Tongue (tissue), 2 donors: Measurements from ENCODE around the gene PRSS48. TPM values are rescaled to one million over a fixed set of nuclear protein-coding genes. Genes with fewer than 3 reads are reported as not detected.
"Not testable (repeated sequence)": the region's sequence is repeated elsewhere in the genome, so short reads cannot be mapped to it uniquely, and the experiment has no call there.

Experiments used
- DNase-seq: peaks from one replicate; pipeline ENCODE4 v3.0.0-alpha.2; 2015
- total RNA-seq: library from RNA; depleted of rRNA; stranded (reverse); fragments of >200 nt; gene quantifications from one replicate; pipeline ENCODE4 v1.2.3, GENCODE V29; 2014

PRSS48 gene
- total RNA-seq, 1 donor from 2014 or later, result not detected

DNA sequence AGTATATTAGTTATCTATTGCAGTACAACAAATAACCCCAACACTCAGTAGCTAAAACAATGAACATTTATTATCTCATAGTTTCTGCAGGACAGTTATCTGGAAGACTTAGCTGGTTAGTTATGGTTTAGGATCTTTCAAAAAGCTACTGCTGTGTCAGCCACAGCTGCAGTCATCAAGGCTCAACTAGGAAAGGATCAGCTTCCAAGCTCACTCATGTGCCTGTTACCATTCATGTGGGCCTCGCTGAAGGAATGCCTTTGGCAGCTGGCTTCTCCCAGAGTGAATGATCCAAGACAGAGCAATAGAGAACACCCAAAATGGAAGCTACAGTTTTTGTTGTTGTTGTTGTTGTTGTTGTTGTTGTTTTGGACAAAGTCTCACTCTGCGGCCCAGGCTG, 13.5 kb upstream of the PRSS48 start:
- peak; percentile 56 for DNase-seq

DNA sequence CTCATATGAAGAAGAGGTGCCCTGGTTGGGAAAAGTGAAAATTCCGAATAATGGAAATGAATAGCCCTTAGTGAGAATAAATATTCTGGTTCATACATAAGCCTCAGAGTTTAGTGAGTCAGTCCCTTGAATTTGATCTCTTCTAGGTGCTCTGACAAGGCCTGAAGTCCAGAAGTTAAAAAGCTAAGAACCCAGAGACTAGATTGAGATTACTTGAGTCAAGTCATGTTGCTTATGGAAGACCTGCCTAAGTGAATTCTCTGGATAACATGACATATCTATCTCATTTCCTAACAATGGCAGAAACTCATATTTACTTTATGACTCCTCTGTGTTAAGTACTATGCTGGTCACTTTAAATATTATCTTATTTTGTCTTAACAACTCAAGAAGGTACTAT, 10.5 kb upstream of the PRSS48 start:
- DNase-seq, result no peak

- no peak for DNase-seq
These were observed 9.9 kb upstream of the PRSS48 start for GRCh38 chr4:151267104-151267503.

DNA sequence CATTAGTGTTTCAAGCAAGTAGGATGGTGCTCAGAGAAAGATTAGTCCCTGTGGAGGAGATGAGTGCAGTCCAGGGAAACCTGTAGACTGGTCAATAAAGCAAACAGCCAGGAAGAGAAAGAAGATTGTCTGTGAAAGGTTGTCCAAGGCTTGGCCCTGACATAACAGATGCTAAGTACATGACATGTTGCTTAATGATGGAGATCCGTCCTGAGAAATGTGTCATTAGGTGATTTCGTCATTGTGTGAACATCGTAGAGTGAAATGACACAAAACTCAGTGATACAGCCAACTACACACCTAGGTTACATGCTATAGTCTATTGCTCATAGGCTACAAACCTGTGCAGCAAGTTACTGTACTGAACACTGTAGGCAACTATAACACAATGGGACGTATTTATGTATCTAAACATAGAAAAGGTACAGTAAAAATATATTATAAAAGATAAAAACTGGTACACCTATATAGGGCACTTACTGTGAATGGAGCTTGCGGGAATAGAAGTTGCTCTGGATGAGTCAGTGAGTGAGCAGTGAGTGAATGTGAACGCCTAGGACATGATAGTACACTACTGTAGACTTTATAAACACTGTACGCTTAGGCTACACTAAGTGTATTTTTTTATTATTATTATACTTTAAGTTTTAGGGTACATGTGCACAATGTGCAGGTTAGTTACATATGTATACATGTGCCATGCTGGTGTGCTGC, 9.0 kb upstream of the PRSS48 start:
- no peak for DNase-seq

GRCh38 chr4:151268905-151269304, 8.1 kb upstream of the PRSS48 start:
- DNase-seq, result not testable (repeated sequence)

GRCh38 chr4:151284534-151285245, 7.7 kb downstream of the PRSS48 start:
- DNase-seq, result no peak

GRCh38 chr4:151287409-151287808, 10.4 kb downstream of the PRSS48 start:
- DNase-seq, result no peak

DNA sequence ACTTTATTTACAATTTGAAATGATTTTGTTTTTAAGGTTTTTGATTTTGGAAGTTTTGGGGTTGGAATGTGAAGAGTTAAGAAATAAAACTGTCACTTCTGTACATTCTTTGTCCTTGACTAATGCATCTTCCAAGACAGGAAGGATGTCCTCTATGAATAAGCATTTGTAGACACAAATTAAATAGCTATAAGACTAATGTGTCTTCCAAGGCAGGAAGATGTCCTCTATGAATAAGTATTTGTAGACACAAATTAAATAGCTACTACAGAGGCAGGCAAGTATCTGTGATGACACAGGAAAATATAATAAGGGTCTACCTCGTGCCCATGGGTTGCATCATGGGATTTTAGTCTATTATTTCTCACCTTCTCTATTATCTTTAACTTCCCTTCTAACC, 14.5 kb downstream of the PRSS48 start:
- no peak for DNase-seq

DNA sequence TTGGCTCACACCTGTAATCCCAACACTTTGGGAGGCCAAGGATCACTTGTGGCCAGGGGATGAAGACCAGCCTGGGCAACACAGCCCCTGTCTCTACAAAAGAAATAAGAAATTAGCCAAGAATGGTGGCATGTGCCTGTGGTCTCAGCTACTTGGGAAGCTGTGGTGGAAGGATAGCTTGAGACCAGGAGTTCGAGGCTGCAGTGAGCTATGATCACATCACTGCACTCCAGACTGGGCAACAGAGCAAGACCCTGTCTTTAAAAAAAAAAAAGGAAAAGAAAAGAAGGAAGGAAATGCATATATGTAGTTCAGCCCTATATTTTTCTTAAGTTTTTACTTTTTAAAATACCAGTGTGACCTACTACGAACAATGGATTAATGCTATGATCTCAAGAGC, 15.1 kb downstream of the PRSS48 start:
- no peak for DNase-seq

DNA sequence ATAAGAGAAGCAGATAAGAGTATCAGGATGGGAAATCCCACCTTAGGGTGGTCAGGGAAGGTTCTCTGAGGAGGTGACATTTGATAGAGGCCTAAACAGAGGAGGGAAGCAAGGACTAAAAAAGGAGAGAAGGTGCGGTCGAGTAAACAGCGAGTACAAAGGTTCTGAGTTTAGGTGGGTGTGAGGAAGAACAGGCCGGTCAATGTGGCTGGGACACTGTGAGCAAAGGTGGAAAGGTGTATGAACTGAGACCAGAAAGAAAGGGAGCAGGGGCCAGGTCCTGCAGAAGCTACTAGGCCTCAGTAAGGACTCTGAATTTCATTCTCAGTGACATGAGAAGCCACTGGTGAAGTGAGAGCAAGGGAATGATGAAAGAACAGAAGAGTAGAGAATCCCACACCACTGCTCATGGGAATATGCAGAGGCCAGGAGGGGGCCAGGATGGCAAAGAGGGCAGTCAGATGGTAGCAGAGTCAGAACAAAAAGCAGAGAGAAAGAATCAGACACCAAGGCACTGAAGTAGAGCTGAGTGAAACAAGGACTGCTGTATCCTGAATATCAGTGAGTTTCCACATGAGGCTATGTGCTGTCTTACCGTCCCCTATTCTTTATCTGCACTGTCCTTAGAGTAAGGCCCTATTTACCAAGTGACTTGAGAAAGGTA, 18.0 kb downstream of the PRSS48 start:
- DNase-seq, result no peak

DNA sequence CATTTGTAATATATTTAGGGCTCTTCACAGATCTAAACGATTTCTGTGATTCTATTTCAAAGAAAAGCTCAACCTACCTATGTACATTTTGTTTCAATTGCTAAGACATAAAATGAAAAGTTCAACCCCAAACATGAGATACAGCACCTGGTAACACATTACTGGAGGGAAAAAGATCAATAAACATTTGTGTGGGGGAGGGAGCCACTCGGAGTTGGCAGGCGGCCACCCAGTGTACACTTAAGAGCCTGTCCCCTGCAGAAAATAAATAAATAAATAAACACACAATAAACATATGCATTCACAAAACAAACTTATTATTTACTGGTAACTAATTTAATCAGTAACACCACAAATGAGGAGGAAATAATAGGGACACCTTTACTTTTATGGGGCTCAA, 19.3 kb downstream of the PRSS48 start:
- DNase-seq, result no peak

DNA sequence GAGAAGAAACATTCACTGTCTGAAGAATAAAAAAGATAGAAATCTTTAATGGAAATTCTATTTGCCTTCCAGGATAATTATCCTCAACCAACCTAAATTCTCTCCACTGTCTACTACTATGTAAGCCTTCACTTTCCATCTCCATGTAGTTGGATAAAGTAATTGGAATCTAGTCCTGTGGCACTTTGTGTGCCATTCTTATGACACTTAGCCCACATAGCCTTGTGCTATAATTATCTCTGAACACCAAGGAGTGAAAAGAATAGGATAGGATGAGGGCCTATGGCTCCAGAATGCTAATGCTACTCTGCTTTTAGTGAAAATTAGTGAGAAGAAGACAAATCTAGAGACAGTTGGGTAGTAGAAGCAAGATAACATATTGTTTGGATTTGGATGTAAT, 20.2 kb downstream of the PRSS48 start:
- DNase-seq, result no peak

GRCh38 chr4:151302432-151302831, 25.5 kb downstream of the PRSS48 start:
- DNase-seq, result no peak

DNA sequence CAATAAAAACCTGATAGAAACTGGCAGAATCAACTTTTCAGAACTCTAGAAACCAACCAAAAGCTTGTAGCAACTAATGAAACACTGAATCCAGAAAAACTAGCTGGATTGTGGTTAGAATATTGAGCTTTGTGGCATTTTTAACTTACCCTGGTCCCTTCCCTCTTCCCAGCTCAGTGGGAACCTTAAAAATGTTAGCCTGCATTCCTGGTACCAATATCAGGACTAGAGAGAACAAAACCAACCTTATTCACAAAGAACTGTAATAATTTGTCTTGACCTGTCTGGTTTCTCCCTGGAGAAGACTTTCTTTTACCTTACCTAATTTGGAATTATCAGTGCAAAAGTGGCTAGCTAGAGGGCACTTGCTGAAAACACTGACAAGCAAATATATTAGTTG, 27.3 kb downstream of the PRSS48 start:
- DNase-seq, result no peak

GRCh38 chr4:151304755-151305154, 27.8 kb downstream of the PRSS48 start:
- DNase-seq, result no peak

DNA sequence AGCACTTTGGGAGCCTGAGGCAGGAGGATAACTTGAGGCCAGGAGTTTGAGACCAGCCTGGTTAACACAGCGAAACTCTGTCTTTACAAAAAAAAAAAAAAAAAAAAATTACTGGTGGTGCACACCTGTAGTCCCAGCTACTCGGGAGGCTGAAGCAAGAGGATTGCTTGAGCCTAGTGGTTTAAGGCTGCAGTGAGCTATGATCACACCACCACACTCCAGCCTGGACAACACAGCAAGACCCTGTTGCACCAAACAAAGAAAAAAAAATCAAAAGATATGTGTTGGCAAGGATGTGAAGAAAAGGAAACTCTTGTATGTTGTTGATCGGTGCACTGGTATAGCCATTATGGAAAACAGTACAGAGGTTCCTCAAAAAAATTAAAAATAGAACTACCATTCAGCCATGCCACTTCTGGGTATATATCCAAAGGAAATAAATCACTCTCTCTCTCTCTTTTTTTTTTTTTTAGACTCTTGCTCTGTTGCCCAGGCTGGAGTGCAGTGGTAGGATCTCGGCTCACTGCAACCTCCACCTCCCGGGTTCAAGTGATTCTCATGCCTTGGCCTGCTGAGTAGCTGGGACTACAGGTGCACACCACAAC, 33.3 kb downstream of the PRSS48 start:
- DNase-seq, result no peak

GRCh38 chr4:151313306-151314009, 36.5 kb downstream of the PRSS48 start:
- no peak for DNase-seq

DNA sequence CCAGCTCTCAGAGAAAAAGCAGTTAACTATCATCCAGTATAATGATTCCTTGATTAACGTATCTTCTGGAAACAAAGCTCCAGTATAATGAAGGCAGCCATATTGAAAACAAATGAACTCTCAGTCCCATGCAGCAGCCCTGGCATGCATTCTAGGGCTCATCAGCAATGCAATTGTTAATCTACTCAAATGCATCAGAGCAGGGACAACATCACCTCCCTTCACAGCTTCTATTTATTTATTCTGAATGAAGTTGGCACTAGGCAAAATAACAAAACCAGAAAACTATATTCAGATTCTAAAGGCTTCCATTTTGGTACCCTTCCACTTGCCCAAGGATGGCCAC, 37.0 kb downstream of the PRSS48 start:
- DNase-seq, result no peak

DNA sequence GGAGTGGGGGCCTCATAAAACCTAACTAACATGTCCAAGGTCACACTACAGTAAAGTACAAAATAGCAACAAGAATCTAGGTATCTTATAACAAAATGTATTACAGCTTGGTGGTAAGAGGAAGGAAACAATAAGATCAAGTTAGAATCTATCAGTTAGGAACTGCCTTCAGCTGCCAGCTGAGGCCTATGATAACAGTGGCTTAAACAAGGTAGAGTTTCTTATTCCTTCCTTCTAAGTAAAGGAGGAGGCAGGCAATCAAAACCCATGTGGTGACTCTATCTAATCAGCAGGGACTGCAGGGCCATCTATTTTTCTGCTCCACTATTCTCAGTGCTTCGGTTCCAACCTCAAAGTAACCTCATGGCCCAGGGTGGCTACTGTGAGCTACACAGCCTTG, 37.5 kb downstream of the PRSS48 start:
- DNase-seq, result no peak

DNA sequence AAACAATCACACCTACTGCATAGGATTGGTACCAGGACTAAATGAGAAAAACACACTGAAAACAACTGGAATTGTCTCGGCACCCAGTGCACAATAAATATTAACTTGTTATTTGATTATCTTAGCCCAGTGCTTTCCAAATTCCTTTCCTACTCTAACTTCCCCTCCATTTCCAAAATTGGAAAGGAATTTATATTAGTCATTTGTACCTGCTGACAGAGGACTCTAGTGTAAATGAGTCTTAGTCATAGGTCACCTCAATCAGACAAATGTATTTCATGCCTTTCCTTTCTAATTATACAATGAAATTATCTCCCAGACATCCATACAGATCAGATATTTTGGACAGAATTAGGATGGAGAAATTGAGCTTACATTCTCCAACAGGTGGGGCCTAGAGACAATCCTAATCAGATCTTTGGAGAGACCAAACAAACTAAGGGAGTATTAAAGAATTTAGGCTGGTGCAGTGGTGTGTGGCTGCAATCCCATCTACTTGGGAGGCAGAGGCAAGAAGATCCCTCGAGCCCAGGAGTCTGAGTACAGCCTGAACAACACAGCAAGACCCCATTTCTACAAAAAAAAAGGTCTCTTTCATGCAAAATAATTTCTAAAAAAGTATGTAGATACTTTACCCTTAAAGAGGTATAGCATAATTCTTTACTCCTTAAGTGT, 38.4 kb downstream of the PRSS48 start:
- no peak for DNase-seq

- no peak for DNase-seq
These were observed 39.7 kb downstream of the PRSS48 start for GRCh38 chr4:151316645-151317044.
